Measurements from ENCODE around the gene CLSTN2.

Gene CLSTN2

DNA sequence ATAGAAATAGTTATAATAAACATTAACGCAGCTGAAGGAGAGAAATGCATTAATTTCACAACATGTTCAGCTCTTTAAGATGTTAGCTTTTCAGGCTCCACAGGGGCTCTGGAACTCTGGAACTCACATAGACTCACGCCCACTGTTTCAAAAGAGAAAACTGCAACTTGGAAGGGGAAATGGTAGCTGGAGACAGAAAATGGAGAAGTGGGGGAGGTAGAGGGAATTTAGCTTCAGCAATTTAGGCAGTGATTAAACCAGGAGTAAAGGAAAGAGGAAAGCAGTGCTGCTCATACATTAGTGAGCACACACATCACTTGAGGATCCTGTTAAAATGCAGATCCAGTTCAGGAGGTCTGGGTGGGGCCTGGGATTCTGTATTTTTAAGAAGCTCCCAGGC lies 468.1 kb downstream of the CLSTN2 start:
- TF ChIP-seq, protein P1, sequence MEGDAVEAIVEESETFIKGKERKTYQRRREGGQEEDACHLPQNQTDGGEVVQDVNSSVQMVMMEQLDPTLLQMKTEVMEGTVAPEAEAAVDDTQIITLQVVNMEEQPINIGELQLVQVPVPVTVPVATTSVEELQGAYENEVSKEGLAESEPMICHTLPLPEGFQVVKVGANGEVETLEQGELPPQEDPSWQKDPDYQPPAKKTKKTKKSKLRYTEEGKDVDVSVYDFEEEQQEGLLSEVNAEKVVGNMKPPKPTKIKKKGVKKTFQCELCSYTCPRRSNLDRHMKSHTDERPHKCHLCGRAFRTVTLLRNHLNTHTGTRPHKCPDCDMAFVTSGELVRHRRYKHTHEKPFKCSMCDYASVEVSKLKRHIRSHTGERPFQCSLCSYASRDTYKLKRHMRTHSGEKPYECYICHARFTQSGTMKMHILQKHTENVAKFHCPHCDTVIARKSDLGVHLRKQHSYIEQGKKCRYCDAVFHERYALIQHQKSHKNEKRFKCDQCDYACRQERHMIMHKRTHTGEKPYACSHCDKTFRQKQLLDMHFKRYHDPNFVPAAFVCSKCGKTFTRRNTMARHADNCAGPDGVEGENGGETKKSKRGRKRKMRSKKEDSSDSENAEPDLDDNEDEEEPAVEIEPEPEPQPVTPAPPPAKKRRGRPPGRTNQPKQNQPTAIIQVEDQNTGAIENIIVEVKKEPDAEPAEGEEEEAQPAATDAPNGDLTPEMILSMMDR (IDR thresholded peaks at IDR 0.05; ENCODE audit: low read depth, low read length) = no peak
- no peak for DNase-seq (ENCODE audit: extremely low read depth, low read depth)

DNA sequence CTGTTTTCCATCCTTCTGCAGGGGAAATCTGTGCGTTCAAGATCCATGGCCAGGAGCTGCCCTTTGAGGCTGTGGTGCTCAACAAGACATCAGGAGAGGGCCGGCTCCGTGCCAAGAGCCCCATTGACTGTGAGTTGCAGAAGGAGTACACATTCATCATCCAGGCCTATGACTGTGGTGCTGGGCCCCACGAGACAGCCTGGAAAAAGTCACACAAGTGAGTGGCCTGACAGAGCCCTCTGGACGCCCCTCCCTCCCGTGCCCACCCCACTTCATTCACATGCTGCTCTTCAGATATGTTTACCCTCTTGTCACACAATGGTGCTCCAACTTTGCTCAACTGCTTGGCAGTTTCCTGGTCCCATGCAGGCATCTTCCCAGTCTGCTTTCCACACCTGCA lies 468.6 kb downstream of the CLSTN2 start:
- no peak for DNase-seq (ENCODE audit: extremely low read depth, low read depth)
- TF ChIP-seq, protein P1 (IDR thresholded peaks at IDR 0.05; ENCODE audit: low read depth, low read length) = no peak

- no peak for DNase-seq (ENCODE audit: extremely low read depth, low read depth)
- TF ChIP-seq, protein P1 (IDR thresholded peaks at IDR 0.05; ENCODE audit: low read depth, low read length) = no peak
Measured at GRCh38 chr3:140406655-140407054, 471.7 kb downstream of the CLSTN2 start.

GRCh38 chr3:140408252-140408651 lies 473.3 kb downstream of the CLSTN2 start:
- TF ChIP-seq, protein P1 (IDR thresholded peaks at IDR 0.05; ENCODE audit: low read depth, low read length) = no peak
- no peak for DNase-seq (ENCODE audit: extremely low read depth, low read depth)

DNA sequence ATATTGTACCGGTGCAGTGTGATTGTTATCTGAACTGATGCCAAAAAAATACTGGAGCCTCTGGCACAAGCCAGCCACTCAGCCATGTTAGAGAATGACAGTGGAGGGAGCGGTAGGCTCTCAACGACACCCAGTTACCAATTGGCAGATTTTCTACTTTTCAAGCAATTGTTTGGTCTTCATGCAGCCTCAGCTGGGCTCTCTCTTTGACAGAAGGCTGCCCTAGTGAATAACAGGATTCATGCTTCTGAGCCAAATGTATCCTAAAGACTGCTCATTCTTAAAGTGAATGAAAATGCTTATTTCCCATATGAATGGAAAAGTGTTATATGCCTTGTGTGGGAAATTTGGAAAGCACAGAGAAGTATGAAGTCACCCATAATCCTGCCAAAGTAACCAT lies 481.7 kb downstream of the CLSTN2 start:
- TF ChIP-seq, protein P1 (IDR thresholded peaks at IDR 0.05; ENCODE audit: low read depth, low read length) = no peak

DNA sequence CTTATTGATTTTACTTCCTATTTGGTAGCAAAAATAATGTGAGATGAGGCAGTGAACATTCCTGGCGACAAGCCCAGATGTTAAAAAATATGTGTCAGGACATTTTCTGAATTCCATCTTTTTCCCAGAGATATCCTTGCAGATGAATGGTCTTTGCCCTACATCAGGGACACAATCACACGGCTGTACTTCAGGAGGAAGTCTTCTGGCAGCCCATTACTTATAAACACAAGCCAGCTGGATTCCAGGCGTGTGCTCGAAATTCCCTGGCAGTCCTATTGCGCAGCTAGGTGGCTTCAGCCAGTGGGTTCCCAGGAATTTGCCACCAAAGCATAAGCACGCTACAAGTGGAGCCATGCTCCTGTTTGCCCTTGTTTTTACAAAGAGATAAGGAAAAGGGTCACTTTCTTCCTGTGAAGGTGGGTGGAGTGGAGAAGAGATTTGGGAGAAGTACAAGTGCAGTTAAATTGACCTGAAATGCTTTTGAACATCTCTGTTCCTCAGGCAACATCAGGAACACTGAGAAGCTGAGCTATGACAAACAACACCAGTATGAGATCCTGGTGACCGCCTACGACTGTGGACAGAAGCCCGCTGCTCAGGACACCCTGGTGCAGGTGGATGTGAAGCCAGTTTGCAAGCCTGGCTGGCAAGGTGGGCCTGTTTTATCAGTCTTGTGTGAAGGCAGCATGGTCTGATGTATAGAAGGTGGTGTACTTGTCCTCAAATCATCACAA lies 485.8 kb downstream of the CLSTN2 start:
- DNase-seq (ENCODE audit: extremely low read depth, low read depth) = no peak

More for the DNA sequence above, 481.7 kb downstream of the CLSTN2 start:
- DNase-seq (ENCODE audit: extremely low read depth, low read depth) = no peak

GRCh38 chr3:140421884-140422283 lies 486.9 kb downstream of the CLSTN2 start:
- no peak for DNase-seq (ENCODE audit: extremely low read depth, low read depth)
- TF ChIP-seq, protein P1 (IDR thresholded peaks at IDR 0.05; ENCODE audit: low read depth, low read length) = no peak

More for the DNA sequence above, 485.8 kb downstream of the CLSTN2 start:
- TF ChIP-seq, protein P1 (IDR thresholded peaks at IDR 0.05; ENCODE audit: low read depth, low read length) = no peak
